ENCODE results near the gene PDE4B.
"Not testable (repeated sequence)": the region's sequence is repeated elsewhere in the genome, so short reads cannot be mapped to it uniquely, and the experiment has no call there.

The PDE4B gene

GRCh38 chr1:65814752-65815151 is 22.1 kb downstream of the PDE4B start:
- DNase-seq (ENCODE audit: low spot score) = no peak

- DNase-seq (ENCODE audit: low spot score) = no peak
Observed at GRCh38 chr1:65817891-65818290, 25.2 kb downstream of the PDE4B start.

DNA sequence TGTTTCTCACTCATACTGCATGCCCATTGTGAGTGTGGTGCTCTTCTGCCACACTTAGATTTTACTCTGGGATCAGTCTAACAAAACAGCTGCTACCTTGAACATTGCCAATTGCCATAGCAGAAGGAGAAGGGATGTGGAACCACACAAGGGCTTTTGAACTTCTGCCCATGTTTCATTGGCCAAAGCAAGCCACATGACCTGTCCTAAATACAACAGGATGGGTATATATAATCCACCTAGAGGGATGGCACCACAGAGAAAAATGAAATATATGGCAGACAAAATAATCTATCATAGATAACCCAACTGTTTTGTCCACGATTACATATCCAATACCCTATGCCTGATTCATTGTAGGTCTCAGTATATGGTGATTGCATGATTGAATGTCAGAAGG is 26.3 kb downstream of the PDE4B start:
- no peak for DNase-seq (ENCODE audit: low spot score)

- peak; percentile 20 for DNase-seq (ENCODE audit: low spot score)
Observed at GRCh38 chr1:65820983-65821382, 28.3 kb downstream of the PDE4B start.

DNA sequence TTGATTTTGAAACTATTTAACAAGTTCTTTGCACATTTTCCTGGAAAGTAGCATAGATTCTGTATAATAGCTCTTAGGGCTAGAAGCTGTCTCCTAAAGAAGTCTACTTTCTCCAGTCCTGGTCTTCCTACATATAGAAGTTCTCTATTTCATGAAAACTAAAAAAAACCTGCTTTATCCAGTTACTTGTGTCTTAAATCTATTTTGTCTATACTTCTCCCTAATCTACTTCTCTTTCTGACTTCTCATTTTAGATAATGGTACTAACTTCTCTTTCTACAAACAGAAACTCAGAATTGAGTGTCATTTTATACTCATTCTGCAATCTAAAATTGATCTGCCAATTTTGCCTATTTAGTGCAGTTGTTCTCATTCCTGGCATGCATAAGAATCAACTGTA is 28.7 kb downstream of the PDE4B start:
- DNase-seq (ENCODE audit: low spot score) = no peak

GRCh38 chr1:65824103-65824502 is 31.4 kb downstream of the PDE4B start:
- DNase-seq (ENCODE audit: low spot score) = no peak

DNA sequence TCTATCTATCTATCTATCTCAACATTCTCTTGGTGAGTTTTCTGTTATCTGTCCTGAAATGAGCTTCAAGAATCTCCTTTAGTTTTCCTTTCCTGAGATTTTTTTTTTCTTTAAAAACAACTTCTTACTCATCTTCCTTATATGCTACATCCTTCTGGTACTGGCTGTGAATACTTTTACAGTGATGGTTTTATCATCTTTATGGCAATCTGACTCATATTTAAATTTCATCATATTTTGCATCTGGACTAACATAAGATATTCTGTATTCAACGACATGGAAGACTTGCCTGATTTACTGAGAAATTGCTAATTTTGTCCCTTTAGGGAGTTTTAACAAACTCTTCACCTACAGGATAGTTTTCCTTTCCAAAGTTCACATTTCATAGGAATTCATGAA is 33.0 kb downstream of the PDE4B start:
- no peak for DNase-seq (ENCODE audit: low spot score)

- no peak for DNase-seq (ENCODE audit: low spot score)
Observed at GRCh38 chr1:65826782-65827181, 34.1 kb downstream of the PDE4B start.

GRCh38 chr1:65827346-65827745 is 34.7 kb downstream of the PDE4B start:
- DNase-seq (ENCODE audit: low spot score) = no peak

- no peak for DNase-seq (ENCODE audit: low spot score)
Observed at GRCh38 chr1:65830306-65830705, 37.6 kb downstream of the PDE4B start.

- DNase-seq (ENCODE audit: low spot score) = no peak
Observed at GRCh38 chr1:65832296-65832695, 39.6 kb downstream of the PDE4B start.

GRCh38 chr1:65836686-65837085 is 44.0 kb downstream of the PDE4B start:
- peak; percentile 59 for DNase-seq (ENCODE audit: low spot score)

GRCh38 chr1:65840683-65841082 is 48.0 kb downstream of the PDE4B start:
- DNase-seq (ENCODE audit: low spot score) = no peak

DNA sequence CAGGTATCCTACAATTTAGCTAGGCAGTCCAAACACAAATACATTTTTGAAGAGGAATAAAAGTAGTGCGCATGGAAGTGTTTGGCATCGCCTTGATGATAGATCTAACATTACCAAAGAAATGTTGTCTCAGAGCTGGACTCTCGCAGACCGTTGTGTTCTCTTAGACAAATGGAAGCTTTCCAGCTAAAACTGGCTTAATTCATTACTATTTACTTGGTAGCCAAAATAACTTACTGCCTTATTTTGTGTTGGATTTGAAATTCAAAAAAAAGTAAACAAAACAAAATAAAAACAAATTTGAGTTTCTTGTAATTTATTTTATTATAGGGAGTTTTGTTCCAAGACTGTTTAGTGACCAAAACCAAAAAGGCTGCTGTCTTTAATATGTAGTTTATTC is 51.6 kb downstream of the PDE4B start:
- no peak for DNase-seq (ENCODE audit: low spot score)

DNA sequence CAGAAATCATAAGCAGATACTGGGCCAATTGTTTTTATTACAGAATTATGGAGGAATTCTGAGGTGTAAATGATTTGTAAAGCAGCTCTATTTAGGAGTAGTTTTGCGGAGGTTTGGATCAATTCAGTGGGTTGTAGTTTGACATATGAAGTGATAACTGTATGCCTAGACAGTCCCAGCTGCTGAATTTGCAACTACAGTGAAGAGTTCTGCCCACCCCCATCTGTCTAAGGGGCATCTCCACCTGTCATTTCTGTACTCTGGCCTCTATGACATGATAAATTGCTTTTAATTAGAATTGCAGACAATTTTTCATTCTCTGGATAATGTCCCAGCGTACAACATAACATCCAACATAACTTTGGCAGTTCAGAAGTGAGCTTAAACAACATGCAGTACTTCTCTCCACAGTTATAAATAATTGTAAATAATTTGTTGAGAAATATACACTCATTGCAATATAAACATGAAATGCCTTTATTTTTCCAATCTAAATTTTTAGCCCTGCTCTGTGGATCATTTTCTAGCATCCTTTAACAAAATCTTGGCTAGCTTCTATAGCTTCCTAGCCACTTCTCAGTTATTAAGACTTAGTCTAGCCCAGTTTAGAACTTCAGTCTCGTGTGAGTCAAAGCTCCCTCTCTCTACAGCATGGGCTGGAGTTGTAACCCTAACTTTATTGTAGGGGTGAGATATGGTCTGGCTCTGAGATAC is 52.3 kb downstream of the PDE4B start:
- DNase-seq (ENCODE audit: low spot score) = no peak

DNA sequence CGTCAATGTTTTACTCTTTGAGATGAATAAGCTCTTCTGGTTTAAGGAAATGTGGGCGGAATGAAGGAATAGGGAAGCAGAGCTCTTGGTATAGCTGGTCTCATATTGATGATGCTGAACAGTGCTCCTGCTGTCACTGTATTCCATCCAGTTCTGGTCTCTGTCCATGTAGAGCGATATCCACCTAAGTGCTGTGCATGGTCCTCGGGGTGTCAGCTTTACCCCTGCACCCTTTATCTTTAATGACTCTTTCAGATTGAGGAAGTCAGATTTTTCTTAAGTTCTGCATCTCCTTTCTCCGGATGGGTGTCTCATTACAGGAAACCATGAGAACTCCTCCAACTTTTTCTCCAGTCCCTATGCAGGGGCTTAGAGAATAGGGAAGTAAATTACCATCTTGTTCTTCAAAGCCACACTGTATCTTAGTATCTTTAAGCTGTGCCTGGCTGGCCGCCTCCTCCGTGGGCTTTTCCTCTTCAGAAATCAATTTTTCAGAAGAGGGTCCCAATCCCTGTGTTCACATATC is 52.9 kb downstream of the PDE4B start:
- no peak for DNase-seq (ENCODE audit: low spot score)

GRCh38 chr1:65846866-65847265 is 54.2 kb downstream of the PDE4B start:
- DNase-seq (ENCODE audit: low spot score) = no peak

DNA sequence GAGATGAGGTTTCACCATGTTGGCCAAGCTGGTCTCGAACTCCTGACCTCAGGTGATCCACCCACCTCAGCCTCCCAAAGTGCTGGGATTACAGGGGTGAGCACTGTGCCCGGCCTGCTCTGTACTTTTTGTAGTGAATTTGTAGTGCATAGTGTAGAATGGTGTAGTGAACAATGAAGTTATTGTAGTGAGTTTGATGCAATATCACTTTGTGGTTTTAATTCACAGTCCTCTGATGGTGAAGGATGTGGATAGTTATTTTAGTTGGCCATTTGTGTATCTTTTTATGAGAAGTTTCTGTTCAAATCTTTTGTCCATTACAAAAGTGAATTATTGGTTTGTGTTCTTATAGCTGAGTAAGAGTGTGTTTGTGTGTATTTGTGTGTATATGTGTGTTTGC is 57.6 kb downstream of the PDE4B start:
- peak; percentile 30 for DNase-seq (ENCODE audit: low spot score)

DNA sequence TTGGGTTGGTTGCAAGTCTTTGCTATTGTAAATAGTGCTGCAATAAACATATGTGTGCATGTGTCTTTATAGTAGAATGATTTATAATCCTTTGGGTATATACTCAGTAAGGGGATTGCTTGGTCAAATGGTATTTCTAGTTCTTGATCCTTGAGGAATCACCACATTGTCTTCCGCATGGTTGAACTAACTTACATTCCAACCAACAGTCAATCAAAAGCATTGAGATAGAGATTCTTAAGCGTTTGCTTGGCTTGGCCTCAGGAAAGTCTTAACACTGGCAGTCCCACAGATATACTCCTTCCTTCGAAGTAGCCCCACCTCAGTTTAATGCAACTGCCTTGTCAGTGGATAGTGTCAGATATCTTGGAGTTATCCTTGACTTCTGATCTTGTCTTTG is 63.9 kb downstream of the PDE4B start:
- DNase-seq (ENCODE audit: low spot score) = not testable (repeated sequence)

DNA sequence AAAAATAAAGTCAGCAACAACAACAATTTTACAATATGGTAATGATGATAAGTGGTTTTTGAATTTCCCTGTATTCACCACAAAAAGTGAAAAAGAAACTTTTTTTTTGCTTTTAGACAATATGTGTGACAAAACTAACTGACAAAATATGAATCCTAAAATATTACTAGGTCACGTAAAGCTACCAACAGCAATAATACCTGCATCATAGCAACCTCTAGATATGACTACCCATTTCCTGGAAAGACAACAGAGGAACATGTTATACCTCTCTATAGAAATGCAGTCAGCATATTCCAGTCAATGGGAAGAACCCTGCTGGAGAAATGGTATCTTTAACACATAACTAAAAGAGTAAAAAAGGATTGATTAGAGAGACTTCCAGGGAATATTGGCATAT is 73.7 kb downstream of the PDE4B start:
- DNase-seq (ENCODE audit: low spot score) = no peak

DNA sequence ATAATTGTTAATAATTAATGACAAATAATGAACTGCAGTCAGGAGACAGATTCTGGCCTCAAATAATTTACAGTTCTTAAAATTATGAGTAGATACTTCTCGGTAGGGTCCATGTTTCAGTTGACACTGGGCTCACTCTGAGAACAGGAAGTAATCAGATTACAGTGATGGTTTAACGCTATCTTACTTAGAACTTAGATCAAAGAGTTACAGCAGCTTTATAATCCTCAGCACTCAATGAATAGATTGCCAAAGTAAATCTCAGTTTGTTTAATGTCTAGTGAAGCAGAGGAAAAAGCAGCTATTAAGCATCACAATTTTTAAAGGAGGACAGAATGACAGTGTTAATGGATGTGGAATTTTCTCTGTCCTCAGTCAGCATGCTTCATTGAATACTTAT is 79.6 kb downstream of the PDE4B start:
- DNase-seq (ENCODE audit: low spot score) = no peak

GRCh38 chr1:65878342-65878741 is 85.6 kb downstream of the PDE4B start:
- DNase-seq (ENCODE audit: low spot score) = not testable (repeated sequence)

DNA sequence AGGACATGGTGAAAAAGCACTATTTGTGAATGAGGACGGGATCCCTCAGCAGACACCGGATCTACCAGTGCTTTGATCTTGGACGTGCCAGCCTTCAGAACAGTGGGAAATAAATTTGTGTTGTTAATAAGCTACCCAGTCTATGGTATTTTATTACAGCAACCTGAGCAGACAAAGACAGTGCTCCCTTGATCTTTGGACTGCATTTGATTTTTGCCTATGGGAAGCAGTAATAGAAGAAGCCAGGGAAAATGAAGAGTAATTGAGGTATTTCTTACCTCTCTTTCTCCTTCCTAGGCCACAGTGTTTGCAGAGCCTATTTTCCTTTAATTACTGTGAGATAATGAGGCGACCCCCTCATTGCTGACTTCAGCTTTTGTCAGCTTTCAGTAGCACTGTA is 87.9 kb downstream of the PDE4B start:
- no peak for DNase-seq (ENCODE audit: low spot score)

- peak; percentile 10 for DNase-seq (ENCODE audit: low spot score)
Observed at GRCh38 chr1:65881067-65881594, 88.4 kb downstream of the PDE4B start.
